Measurements from ENCODE around the gene AGPS.
"Not testable (repeated sequence)": the region's sequence is repeated elsewhere in the genome, so short reads cannot be mapped to it uniquely, and the experiment has no call there.

The AGPS gene

DNA sequence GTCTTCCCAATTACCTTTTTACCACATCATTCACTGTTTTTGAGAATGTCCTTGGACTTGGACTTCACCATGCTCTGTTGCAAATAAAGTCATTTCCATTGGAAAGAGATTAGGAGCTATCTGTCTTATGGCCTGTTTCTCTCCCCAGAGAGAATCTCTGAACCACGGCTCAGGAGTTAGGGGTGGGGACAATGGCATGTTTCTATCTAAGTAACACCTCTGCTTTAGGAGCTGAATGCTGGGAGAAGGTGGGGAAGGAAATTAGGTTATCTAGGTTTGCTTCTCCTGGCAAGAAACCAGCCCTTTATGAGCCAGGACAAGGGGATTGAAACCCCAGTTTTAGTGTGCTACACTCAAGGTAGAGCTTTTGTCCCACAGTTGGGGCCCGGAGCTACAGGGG lies 86.3 kb downstream of the AGPS start:
- DNase-seq (ENCODE audit: low spot score) = no peak
- Mint-ChIP-seq H3K4me3 (no peak overlapping the region), H3K27ac (no peak overlapping the region), H3K27me3 (ENCODE audit: low read depth) (no peaks in the 10 kb centered on the region), H3K36me3 (ENCODE audit: low read depth) (peaks cover 47% of the 10 kb centered on the region), H3K4me1 (ENCODE audit: low read depth) (no peaks in the 10 kb centered on the region), H3K9me3 (peaks cover 24% of the 10 kb centered on the region)

- DNase-seq (ENCODE audit: low spot score) = no peak
- H3K4me1 Mint-ChIP-seq (ENCODE audit: low read depth) = no peaks in the 10 kb centered on the region
- H3K27me3 Mint-ChIP-seq (ENCODE audit: low read depth) = no peaks in the 10 kb centered on the region
- H3K36me3 Mint-ChIP-seq (ENCODE audit: low read depth) = peaks cover 27% of the 10 kb centered on the region
- H3K4me3 Mint-ChIP-seq = no peak overlapping the region
- peaks cover 19% of the 10 kb centered on the region for H3K9me3 Mint-ChIP-seq
- H3K27ac Mint-ChIP-seq = no peak overlapping the region
Measured at GRCh38 chr2:177482195-177482594, 89.6 kb downstream of the AGPS start.

DNA sequence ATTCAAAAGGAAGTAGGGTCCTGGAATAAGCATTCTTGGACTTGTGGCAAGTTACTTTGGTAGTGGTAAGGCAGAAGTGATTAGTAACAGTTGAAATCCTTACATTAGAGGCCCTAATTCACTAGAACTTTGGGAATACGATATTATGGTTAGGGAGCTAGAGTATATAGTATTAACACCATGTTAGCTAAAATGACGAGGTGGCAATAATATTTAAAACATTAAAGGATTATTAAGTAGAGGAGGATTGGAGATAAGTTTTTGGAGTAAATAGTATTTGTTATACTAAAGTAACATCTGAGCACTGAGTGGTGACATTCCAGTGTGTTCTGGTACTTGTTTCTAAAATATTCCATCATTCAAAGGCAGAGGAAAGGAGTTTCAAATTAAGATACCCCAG lies 91.0 kb downstream of the AGPS start:
- no peaks in the 10 kb centered on the region for H3K4me1 Mint-ChIP-seq (ENCODE audit: low read depth)
- H3K27me3 Mint-ChIP-seq (ENCODE audit: low read depth) = no peaks in the 10 kb centered on the region
- peaks cover 18% of the 10 kb centered on the region for H3K36me3 Mint-ChIP-seq (ENCODE audit: low read depth)
- no peak for DNase-seq (ENCODE audit: low spot score)
- H3K27ac Mint-ChIP-seq = no peak overlapping the region
- peaks cover 10% of the 10 kb centered on the region for H3K9me3 Mint-ChIP-seq
- H3K4me3 Mint-ChIP-seq = no peak overlapping the region

DNA sequence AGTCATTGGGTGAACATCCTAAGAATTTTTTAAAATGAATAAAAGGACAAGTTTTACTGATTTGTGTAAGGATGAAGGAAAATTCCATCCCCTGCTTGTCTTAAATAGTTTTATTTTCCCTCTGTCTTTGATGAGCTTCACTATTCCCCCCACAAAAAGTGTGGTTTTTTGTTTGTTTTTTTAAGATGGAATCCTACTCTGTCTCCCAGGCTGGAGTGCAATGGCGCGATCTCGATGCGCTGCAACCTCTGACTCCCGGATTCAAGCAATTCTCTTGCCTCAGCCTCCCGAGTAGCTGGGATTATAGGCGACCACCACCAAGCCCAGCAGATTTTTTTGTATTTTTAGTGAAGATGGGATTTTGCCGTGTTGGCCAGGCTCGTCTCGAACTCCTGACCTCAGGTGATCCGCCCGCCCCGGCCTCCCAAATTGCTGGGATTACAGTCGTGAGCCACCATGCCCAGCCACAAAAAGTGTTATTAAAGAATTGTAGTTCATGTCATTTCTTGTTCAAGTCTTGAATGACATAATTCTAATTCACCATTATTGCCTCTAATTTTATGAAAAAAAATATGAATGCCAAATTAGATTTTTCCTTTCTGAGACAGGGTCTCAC lies 91.7 kb downstream of the AGPS start:
- Mint-ChIP-seq H3K4me1 (ENCODE audit: low read depth) (no peaks in the 10 kb centered on the region), H3K9me3 (peaks cover 4% of the 10 kb centered on the region), H3K27ac (no peak overlapping the region), H3K4me3 (no peak overlapping the region), H3K36me3 (ENCODE audit: low read depth) (peaks cover 12% of the 10 kb centered on the region), H3K27me3 (ENCODE audit: low read depth) (no peaks in the 10 kb centered on the region)
- no peak for DNase-seq (ENCODE audit: low spot score)

DNA sequence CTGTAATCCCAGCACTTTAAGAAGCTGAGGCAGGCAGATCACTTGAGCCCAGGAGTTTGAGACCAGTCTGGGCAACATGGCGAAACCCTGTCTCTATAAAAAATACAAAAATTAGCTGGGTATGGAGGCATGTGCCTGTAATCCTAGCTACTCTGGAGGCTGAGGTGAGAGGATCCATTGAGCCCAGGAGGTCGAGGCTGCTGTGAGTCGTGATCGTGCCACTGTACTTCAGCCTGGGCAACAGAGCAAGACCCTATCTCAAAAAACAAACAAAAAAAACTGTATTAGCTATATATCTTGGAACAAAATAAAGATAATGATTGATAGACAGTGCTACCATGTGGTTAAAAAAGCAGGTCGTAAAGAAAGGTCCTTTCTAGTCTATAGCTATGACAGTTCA lies 93.1 kb downstream of the AGPS start:
- not testable (repeated sequence) for H3K27me3 Mint-ChIP-seq (ENCODE audit: low read depth); H3K4me3 Mint-ChIP-seq; H3K9me3 Mint-ChIP-seq; H3K36me3 Mint-ChIP-seq (ENCODE audit: low read depth); H3K27ac Mint-ChIP-seq; H3K4me1 Mint-ChIP-seq (ENCODE audit: low read depth); DNase-seq (ENCODE audit: low spot score)

DNA sequence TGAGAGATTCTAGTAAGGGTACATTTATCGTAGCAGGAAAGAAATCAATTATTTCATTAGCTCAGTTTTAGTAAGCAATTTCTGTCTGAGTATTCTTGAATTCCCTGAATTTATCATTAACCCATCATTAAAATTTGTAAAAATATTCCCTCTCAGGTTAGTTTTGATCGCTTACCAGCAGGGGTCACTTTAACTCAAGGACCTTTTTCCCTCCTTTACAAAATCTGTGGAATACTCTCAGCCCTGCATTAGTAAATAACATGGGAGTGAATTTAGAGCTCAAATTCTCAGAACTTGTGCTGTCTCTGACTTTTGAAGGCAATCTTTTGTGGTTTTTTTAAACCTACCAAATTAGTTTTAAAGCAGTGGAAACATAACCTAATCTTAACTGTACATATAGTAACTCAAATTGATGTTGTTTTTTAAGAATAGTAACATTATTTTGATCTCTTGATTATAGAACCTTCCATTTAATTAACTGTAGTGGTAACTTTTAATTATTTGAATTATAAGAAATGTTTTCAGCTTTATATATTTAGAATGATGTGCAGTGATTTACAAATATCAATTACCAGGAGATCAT lies 97.2 kb downstream of the AGPS start:
- H3K36me3 Mint-ChIP-seq (ENCODE audit: low read depth) = peaks cover 11% of the 10 kb centered on the region
- DNase-seq (ENCODE audit: low spot score) = no peak
- no peak overlapping the region for H3K4me3 Mint-ChIP-seq
- H3K27ac Mint-ChIP-seq = no peak overlapping the region
- no peaks in the 10 kb centered on the region for H3K27me3 Mint-ChIP-seq (ENCODE audit: low read depth)
- H3K4me1 Mint-ChIP-seq (ENCODE audit: low read depth) = no peaks in the 10 kb centered on the region
- no peaks in the 10 kb centered on the region for H3K9me3 Mint-ChIP-seq

- no peak overlapping the region for H3K27ac Mint-ChIP-seq
- no peaks in the 10 kb centered on the region for H3K4me1 Mint-ChIP-seq (ENCODE audit: low read depth)
- no peak for DNase-seq (ENCODE audit: low spot score)
- H3K4me3 Mint-ChIP-seq = no peak overlapping the region
- no peaks in the 10 kb centered on the region for H3K27me3 Mint-ChIP-seq (ENCODE audit: low read depth)
- H3K36me3 Mint-ChIP-seq (ENCODE audit: low read depth) = peaks cover 19% of the 10 kb centered on the region
- H3K9me3 Mint-ChIP-seq = no peaks in the 10 kb centered on the region
Measured at GRCh38 chr2:177495945-177496344, 103.4 kb downstream of the AGPS start.

DNA sequence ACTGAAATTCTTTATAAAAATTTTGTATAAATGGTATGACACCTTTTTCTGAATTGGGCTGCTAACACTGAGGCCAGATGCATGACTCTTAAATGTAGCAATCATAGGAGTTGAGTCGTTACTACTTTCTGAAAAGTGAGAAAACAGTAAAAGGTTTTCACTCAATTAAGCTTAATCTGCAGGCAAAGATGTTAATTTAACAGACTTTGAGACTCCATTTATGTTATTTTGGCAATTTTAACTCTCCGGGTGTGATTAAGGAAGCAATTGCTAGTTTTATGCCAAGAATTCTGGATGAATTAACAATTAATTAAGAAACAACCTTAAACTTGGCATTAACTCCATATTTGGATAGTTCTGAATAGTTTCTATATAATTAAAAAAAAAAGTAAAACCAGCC lies 104.3 kb downstream of the AGPS start:
- no peak overlapping the region for H3K27ac Mint-ChIP-seq
- no peak overlapping the region for H3K4me3 Mint-ChIP-seq
- no peaks in the 10 kb centered on the region for H3K27me3 Mint-ChIP-seq (ENCODE audit: low read depth)
- H3K4me1 Mint-ChIP-seq (ENCODE audit: low read depth) = peaks cover 4% of the 10 kb centered on the region
- DNase-seq (ENCODE audit: low spot score) = no peak
- peaks cover 22% of the 10 kb centered on the region for H3K36me3 Mint-ChIP-seq (ENCODE audit: low read depth)
- H3K9me3 Mint-ChIP-seq = no peaks in the 10 kb centered on the region

- Mint-ChIP-seq H3K36me3 (ENCODE audit: low read depth) (peaks cover 24% of the 10 kb centered on the region), H3K4me1 (ENCODE audit: low read depth) (peaks cover 7% of the 10 kb centered on the region), H3K27me3 (ENCODE audit: low read depth) (no peaks in the 10 kb centered on the region), H3K4me3 (no peak overlapping the region), H3K27ac (no peak overlapping the region), H3K9me3 (no peaks in the 10 kb centered on the region)
- no peak for DNase-seq (ENCODE audit: low spot score)
Measured at GRCh38 chr2:177501186-177501585, 108.6 kb downstream of the AGPS start.

DNA sequence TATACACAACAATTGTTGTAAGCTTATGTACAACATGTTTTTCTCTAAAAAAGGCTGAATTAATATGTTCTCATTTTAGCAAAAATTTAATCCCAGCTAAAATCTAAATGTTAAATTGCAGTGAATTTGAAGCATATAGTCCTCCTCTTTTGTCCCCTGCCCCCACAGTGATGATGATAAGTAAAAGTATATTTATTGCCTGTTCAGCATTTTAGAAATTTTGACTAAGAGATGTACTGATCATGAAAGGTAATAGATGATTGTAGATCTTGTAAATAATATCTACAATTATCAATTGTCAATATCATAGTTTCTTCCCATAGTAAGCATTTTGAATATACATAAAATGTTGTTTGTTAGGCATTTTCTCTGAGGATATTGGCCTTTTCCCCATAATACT lies 113.9 kb downstream of the AGPS start:
- Mint-ChIP-seq H3K4me1 (ENCODE audit: low read depth) (peaks cover 7% of the 10 kb centered on the region), H3K9me3 (no peaks in the 10 kb centered on the region), H3K27me3 (ENCODE audit: low read depth) (no peaks in the 10 kb centered on the region), H3K36me3 (ENCODE audit: low read depth) (peaks cover 29% of the 10 kb centered on the region), H3K27ac (no peak overlapping the region), H3K4me3 (no peak overlapping the region)
- DNase-seq (ENCODE audit: low spot score) = no peak

DNA sequence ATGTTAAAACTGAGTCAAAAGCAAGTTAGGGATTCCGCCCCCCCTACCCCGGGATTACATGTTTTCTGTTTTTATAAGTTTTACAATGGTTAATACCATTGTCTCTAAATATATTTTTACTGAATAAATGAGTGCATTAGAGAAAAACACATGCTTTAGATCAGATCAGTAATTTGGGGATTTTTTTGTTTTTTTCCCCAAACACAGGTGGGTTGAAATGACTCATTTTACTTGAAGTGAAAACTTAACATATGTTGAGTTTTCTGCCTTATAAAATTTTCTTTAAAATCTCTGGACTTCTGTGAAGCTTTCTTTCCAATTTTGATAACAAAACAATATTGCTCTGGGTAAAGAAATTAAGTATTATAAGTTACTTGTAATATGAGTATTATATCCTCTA lies 114.4 kb downstream of the AGPS start:
- no peak for DNase-seq (ENCODE audit: low spot score)
- Mint-ChIP-seq H3K27ac (no peak overlapping the region), H3K4me1 (ENCODE audit: low read depth) (peaks cover 7% of the 10 kb centered on the region), H3K36me3 (ENCODE audit: low read depth) (peaks cover 29% of the 10 kb centered on the region), H3K4me3 (no peak overlapping the region), H3K27me3 (ENCODE audit: low read depth) (no peaks in the 10 kb centered on the region), H3K9me3 (no peaks in the 10 kb centered on the region)

DNA sequence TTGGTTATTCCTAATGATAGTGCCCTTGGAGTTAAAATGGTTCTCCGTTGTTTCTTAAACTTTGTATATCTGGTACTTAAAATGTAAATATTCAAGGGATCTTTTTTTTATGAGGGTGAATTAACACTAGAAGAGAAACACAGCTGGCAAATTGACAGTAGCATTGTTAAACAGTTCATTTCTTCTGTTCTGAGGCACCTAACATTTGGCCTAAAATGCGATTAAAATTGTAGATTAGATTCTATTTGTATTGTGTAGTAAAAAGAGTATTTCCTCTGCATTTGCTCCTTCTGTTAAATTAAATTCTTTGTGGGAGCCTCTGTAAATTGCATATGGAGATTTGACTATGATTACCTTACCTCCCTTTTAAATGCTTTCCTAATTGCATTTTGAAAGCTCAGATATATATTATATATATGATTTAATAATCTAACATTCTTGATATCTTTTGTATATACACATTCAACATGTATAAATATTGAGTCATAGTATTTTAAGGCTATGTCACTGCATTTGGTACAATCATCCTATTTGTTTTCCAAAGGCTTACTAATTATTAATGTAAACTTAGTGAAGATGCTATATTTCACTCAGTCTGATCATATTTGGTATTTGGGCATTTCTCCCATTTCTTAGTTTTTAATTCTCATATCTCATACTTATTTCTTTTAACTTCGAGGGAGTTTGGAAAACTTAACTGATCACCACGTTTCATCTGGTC lies 124.4 kb downstream of the AGPS start:
- Mint-ChIP-seq H3K27ac (no peak overlapping the region), H3K36me3 (ENCODE audit: low read depth) (peaks cover 27% of the 10 kb centered on the region), H3K4me3 (no peak overlapping the region)

DNA sequence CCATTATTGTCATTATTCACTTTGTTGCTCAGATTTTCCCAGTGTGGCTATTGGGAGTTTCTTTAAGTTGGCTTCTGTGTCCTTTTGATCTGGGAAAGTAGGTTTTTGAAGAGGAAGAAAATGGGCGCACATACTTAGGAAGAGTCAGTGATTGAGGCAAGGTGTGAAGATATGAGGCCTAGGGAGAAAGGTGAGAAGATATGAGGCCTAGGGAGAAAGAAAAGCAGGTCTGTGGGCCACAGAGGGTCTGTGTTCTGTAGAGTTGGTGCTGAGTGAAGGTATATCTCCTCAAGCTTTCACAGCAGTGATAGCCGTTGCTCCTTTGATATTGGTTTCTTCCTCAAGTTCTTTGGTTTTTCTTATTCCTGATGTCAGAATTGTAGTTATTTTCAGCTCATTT lies 126.2 kb downstream of the AGPS start:
- Mint-ChIP-seq H3K4me3 (no peak overlapping the region), H3K9me3 (no peaks in the 10 kb centered on the region), H3K27me3 (ENCODE audit: low read depth) (no peaks in the 10 kb centered on the region), H3K4me1 (ENCODE audit: low read depth) (peaks cover 11% of the 10 kb centered on the region), H3K27ac (no peak overlapping the region), H3K36me3 (ENCODE audit: low read depth) (peaks cover 29% of the 10 kb centered on the region)
- no peak for DNase-seq (ENCODE audit: low spot score)

More for the DNA sequence above, 124.4 kb downstream of the AGPS start:
- Mint-ChIP-seq H3K4me1 (ENCODE audit: low read depth) (peaks cover 10% of the 10 kb centered on the region), H3K9me3 (no peaks in the 10 kb centered on the region), H3K27me3 (ENCODE audit: low read depth) (no peaks in the 10 kb centered on the region)
- no peak for DNase-seq (ENCODE audit: low spot score)

DNA sequence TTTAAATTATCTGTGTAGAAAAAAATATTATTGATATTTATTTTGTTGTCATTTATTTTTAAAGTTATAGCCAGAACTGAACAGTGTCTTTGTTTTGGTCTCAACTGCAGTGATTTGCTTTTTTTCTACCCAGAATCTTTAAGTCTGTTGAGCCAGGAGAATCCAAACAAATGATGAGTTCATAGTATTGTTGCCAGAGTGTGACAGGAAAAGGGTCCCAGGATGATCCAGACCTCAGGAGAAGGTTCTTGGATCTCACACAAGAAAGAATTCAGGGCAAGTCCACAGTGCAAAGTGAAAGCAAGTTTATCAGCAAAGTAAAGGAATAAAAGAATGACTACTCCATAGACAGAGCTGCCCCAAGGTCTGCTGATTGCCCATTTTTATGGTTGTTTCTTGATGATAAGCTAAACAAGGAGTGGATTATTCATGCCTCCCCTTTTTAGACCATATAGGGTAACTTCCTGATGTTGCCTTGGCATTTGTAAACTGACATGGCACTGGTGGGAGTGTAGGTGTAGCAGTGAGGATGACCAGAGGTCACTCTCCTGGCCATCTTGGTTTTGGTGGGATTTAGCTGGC lies 127.1 kb downstream of the AGPS start:
- Mint-ChIP-seq H3K4me1 (ENCODE audit: low read depth) (peaks cover 13% of the 10 kb centered on the region), H3K9me3 (no peaks in the 10 kb centered on the region)

More for the DNA sequence above, 127.1 kb downstream of the AGPS start:
- Mint-ChIP-seq H3K27me3 (ENCODE audit: low read depth) (no peaks in the 10 kb centered on the region), H3K27ac (no peak overlapping the region), H3K4me3 (no peak overlapping the region), H3K36me3 (ENCODE audit: low read depth) (peaks cover 30% of the 10 kb centered on the region)
- no peak for DNase-seq (ENCODE audit: low spot score)

All from T-helper 2 cell treated with Interferon-gamma antibody and Interleukin-4, amounts not matched to agents 5 μg/mL and 100 μg/mL, for 36 hours (primary cell).